Stimulated activated CD4-positive, alpha-beta T cell treated with anti-CD3 and anti-CD28 coated beads, Interleukin-1b, Interleukin-23, amount 100 ng/mL, for 4 hours (primary cell): Measurements from ENCODE around the gene DNAAF5.

Source experiments
- DNase-seq, 2 donors: peaks; one replicate each; pipeline ENCODE4 v3.0.0-alpha.2; 2020; ENCODE audit warnings: low read depth in 2 of 2

Gene DNAAF5

GRCh38 chr7:726084-726853 lies at the start of gene DNAAF5:
TSS of gene DNAAF5 (plus strand) at chr7:726699. CDS start at chr7:726721, 22 bp downstream.
- DNase-seq, result peak; percentile 85

- no peak for DNase-seq
Observed at GRCh38 chr7:676972-677385, 49.5 kb upstream of the DNAAF5 start.

- no peak for DNase-seq
Observed at GRCh38 chr7:680411-681127, 45.9 kb upstream of the DNAAF5 start.

- no peak for DNase-seq
Observed at GRCh38 chr7:681551-682307, 44.8 kb upstream of the DNAAF5 start.

- DNase-seq, result no peak
Observed at GRCh38 chr7:682810-683209, 43.7 kb upstream of the DNAAF5 start.

- DNase-seq, result no peak
Observed at GRCh38 chr7:683526-684205, 42.8 kb upstream of the DNAAF5 start.

GRCh38 chr7:684416-684815 lies 42.1 kb upstream of the DNAAF5 start:
- DNase-seq, result no peak

GRCh38 chr7:685540-685939 lies 41.0 kb upstream of the DNAAF5 start:
- DNase-seq, result no peak

- no peak for DNase-seq
Observed at GRCh38 chr7:690478-691360, 35.8 kb upstream of the DNAAF5 start.

- no peak for DNase-seq
Observed at GRCh38 chr7:691361-692045, 35.0 kb upstream of the DNAAF5 start.

GRCh38 chr7:693280-693679 lies 33.2 kb upstream of the DNAAF5 start:
- no peak for DNase-seq

- no peak for DNase-seq
Observed at GRCh38 chr7:696426-696811, 30.1 kb upstream of the DNAAF5 start.

- no peak for DNase-seq
Observed at GRCh38 chr7:696812-697551, 29.5 kb upstream of the DNAAF5 start.

- no peak for DNase-seq
Observed at GRCh38 chr7:698515-699475, 27.7 kb upstream of the DNAAF5 start.

- DNase-seq, result no peak
Observed at GRCh38 chr7:699476-700170, 26.9 kb upstream of the DNAAF5 start.

- DNase-seq, result no peak
Observed at GRCh38 chr7:701086-701671, 25.3 kb upstream of the DNAAF5 start.

GRCh38 chr7:703049-703448 lies 23.4 kb upstream of the DNAAF5 start:
- no peak for DNase-seq
